Subcutaneous abdominal adipose tissue (tissue), 5 donors: Measurements from ENCODE around the gene SLC24A4.

Experiments used
- H3K27ac ChIP-seq: one replicate; pipeline ENCODE4 v1.7.0; 2013; ENCODE audit warnings: low read depth, mild to moderate bottlenecking, inconsistent platforms, low read length, moderate library complexity
- H3K27me3 ChIP-seq, 5 donors: one replicate each; pipeline ENCODE4 v1.7.0; 2013; ENCODE audit warnings: low read length in 5 of 5, inconsistent platforms in 1 of 5; ENCODE audit not compliant: control insufficient read depth in 5 of 5, insufficient read depth in 4 of 5
- H3K36me3 ChIP-seq, 5 donors: one replicate each; pipeline ENCODE4 v1.7.0; 2013; ENCODE audit warnings: low read length in 5 of 5; ENCODE audit not compliant: control insufficient read depth in 5 of 5, insufficient read depth in 5 of 5
- H3K4me1 ChIP-seq, 5 donors: one replicate each; pipeline ENCODE4 v1.7.0; 2013; ENCODE audit warnings: low read length in 5 of 5, mild to moderate bottlenecking in 3 of 5, moderate library complexity in 1 of 5; ENCODE audit not compliant: control insufficient read depth in 5 of 5, insufficient read depth in 5 of 5
- H3K4me3 ChIP-seq, 5 donors: one replicate each; pipeline ENCODE4 v1.7.0; 2013; ENCODE audit warnings: low read length in 5 of 5, low read depth in 1 of 5
- H3K9ac ChIP-seq, 5 donors: one replicate each; pipeline ENCODE4 v1.7.0; 2013; ENCODE audit warnings: low read length in 5 of 5, mild to moderate bottlenecking in 4 of 5, moderate library complexity in 3 of 5
- H3K9me3 ChIP-seq, 5 donors: one replicate each; pipeline ENCODE4 v1.7.0; 2013; ENCODE audit warnings: low read length in 5 of 5; ENCODE audit not compliant: control insufficient read depth in 5 of 5
- donor health status: healthy.
- donor health status: healthy.
- donor health status: healthy.
- donor health status: healthy.
- donor health status: healthy.

The SLC24A4 gene

GRCh38 chr14:92516966-92517506 is 194.1 kb downstream of the SLC24A4 start:
- H3K4me1 ChIP-seq = peaks cover 0 to 46% (median 36%) of the 10 kb centered on the region in 5 donors
- H3K9me3 ChIP-seq = no peaks in the 10 kb centered on the region
- H3K27me3 ChIP-seq = peaks cover 0 to 14% (median 2%) of the 10 kb centered on the region in 5 donors
- H3K4me3 ChIP-seq = no peak overlapping the region
- no peak overlapping the region for H3K9ac ChIP-seq
- H3K36me3 ChIP-seq = peaks cover 0 to 4% (median 0%) of the 10 kb centered on the region in 5 donors
- no peak overlapping the region for H3K27ac ChIP-seq

- Histone ChIP-seq H3K9ac (no peak overlapping the region), H3K27ac (no peak overlapping the region), H3K4me1 (peaks cover 0 to 41% (median 32%) of the 10 kb centered on the region in 5 donors)
These were observed 194.8 kb downstream of the SLC24A4 start for GRCh38 chr14:92517761-92518160.

GRCh38 chr14:92519246-92520101 is 196.5 kb downstream of the SLC24A4 start:
- Histone ChIP-seq H3K27ac (no peak overlapping the region), H3K4me3 (no peak overlapping the region), H3K27me3 (peaks cover 0 to 7% (median 2%) of the 10 kb centered on the region in 5 donors), H3K4me1 (peaks cover 0 to 32% (median 20%) of the 10 kb centered on the region in 5 donors), H3K9ac (no peak overlapping the region), H3K9me3 (no peaks in the 10 kb centered on the region), H3K36me3 (peaks cover 0 to 4% (median 0%) of the 10 kb centered on the region in 5 donors)

More at GRCh38 chr14:92517761-92518160, 194.8 kb downstream of the SLC24A4 start:
- H3K36me3 ChIP-seq = peaks cover 0 to 4% (median 0%) of the 10 kb centered on the region in 5 donors
- H3K4me3 ChIP-seq = no peak overlapping the region
- H3K9me3 ChIP-seq = no peaks in the 10 kb centered on the region
- peaks cover 0 to 14% (median 2%) of the 10 kb centered on the region in 5 donors for H3K27me3 ChIP-seq

GRCh38 chr14:92520102-92521057 is 197.4 kb downstream of the SLC24A4 start:
- Histone ChIP-seq H3K4me1 (peaks cover 0 to 32% (median 18%) of the 10 kb centered on the region in 5 donors), H3K27ac (no peak overlapping the region), H3K36me3 (peaks cover 0 to 4% (median 0%) of the 10 kb centered on the region in 5 donors), H3K4me3 (no peak overlapping the region), H3K9ac (no peak overlapping the region), H3K9me3 (no peaks in the 10 kb centered on the region), H3K27me3 (peaks cover 0 to 2% (median 0%) of the 10 kb centered on the region in 5 donors)

GRCh38 chr14:92521058-92521415 is 198.1 kb downstream of the SLC24A4 start:
- Histone ChIP-seq H3K36me3 (peaks cover 0 to 4% (median 0%) of the 10 kb centered on the region in 5 donors), H3K27me3 (peaks cover 0 to 2% (median 0%) of the 10 kb centered on the region in 5 donors), H3K4me3 (no peak overlapping the region), H3K9ac (no peak overlapping the region), H3K4me1 (peaks cover 0 to 31% (median 12%) of the 10 kb centered on the region in 5 donors), H3K9me3 (no peaks in the 10 kb centered on the region), H3K27ac (no peak overlapping the region)

- Histone ChIP-seq H3K9me3 (no peaks in the 10 kb centered on the region), H3K36me3 (peaks cover 0 to 4% (median 0%) of the 10 kb centered on the region in 5 donors), H3K27me3 (peaks cover 0 to 2% (median 0%) of the 10 kb centered on the region in 5 donors), H3K4me1 (peaks cover 0 to 18% (median 6%) of the 10 kb centered on the region in 5 donors), H3K9ac (no peak overlapping the region), H3K27ac (no peak overlapping the region), H3K4me3 (no peak overlapping the region)
These were observed 200.8 kb downstream of the SLC24A4 start for GRCh38 chr14:92523752-92524151.

GRCh38 chr14:92524602-92525185 is 201.7 kb downstream of the SLC24A4 start:
- no peaks in the 10 kb centered on the region for H3K9me3 ChIP-seq
- H3K9ac ChIP-seq = no peak overlapping the region
- peaks cover 0 to 3% (median 0%) of the 10 kb centered on the region in 5 donors for H3K27me3 ChIP-seq
- peaks cover 0 to 4% (median 0%) of the 10 kb centered on the region in 5 donors for H3K36me3 ChIP-seq
- H3K4me1 ChIP-seq = peaks cover 0 to 18% (median 6%) of the 10 kb centered on the region in 5 donors
- H3K27ac ChIP-seq = no peak overlapping the region
- H3K4me3 ChIP-seq = no peak overlapping the region

- Histone ChIP-seq H3K9me3 (no peaks in the 10 kb centered on the region), H3K27me3 (peaks cover 0 to 3% (median 0%) of the 10 kb centered on the region in 5 donors), H3K36me3 (peaks cover 0 to 4% (median 0%) of the 10 kb centered on the region in 5 donors), H3K27ac (no peak overlapping the region), H3K4me1 (peaks cover 0 to 18% (median 6%) of the 10 kb centered on the region in 5 donors), H3K4me3 (no peak overlapping the region), H3K9ac (no peak overlapping the region)
These were observed 202.5 kb downstream of the SLC24A4 start for GRCh38 chr14:92525322-92526095.

- no peak overlapping the region for H3K27ac ChIP-seq
- H3K9ac ChIP-seq = no peak overlapping the region
- no peaks in the 10 kb centered on the region for H3K9me3 ChIP-seq
- H3K27me3 ChIP-seq = peaks cover 0 to 3% (median 0%) of the 10 kb centered on the region in 5 donors
- H3K4me1 ChIP-seq = peaks cover 0 to 32% (median 6%) of the 10 kb centered on the region in 5 donors
- no peak overlapping the region for H3K4me3 ChIP-seq
- peaks cover 0 to 3% (median 0%) of the 10 kb centered on the region in 5 donors for H3K36me3 ChIP-seq
These were observed 204.8 kb downstream of the SLC24A4 start for GRCh38 chr14:92527721-92528120.
